HG02571 (cell line): ENCODE results near the gene BCL7A.
"Not testable (repeated sequence)": the region's sequence is repeated elsewhere in the genome, so short reads cannot be mapped to it uniquely, and the experiment has no call there.

ENCODE experiments used
- ATAC-seq: cut with Tn5 transposase; IDR thresholded peaks from one replicate; pipeline ENCODE4 v1.9.1; 2021; ENCODE audit warnings: mild to moderate bottlenecking, moderate library complexity; ENCODE audit not compliant: unreplicated experiment

The BCL7A gene

DNA sequence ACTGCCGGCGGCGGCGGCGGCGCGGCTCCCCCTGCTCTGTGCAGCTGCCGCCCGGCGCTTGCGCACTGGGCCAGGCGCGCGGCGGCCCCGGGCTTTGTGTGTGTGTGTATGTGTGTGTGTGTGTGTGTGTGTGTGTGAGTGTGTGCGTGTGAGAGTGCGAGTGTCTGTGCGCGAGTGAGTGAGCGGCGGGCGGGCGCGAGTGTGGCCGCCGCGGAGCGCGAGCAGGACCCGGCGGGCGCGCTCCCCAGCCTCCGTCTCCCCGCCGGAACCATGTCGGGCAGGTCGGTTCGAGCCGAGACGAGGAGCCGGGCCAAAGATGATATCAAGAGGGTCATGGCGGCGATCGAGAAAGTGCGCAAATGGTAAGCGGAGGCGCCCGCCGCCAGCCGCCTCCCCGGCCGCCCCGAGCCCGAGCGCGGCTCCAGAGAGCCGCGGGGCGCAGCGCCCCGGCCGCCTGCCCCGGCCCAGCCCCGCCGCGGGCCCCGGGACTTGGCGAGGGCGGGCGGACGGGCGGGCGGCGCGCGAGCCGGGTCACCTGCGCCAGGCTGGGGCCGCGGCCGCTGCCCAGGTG lies at the start of gene BCL7A:
Gene BCL7A, plus strand, starts transcription at position 63 of the 571 bp plus-strand sequence. Its CDS starts 208 bp downstream, at position 271.
- ATAC-seq = no peak

DNA sequence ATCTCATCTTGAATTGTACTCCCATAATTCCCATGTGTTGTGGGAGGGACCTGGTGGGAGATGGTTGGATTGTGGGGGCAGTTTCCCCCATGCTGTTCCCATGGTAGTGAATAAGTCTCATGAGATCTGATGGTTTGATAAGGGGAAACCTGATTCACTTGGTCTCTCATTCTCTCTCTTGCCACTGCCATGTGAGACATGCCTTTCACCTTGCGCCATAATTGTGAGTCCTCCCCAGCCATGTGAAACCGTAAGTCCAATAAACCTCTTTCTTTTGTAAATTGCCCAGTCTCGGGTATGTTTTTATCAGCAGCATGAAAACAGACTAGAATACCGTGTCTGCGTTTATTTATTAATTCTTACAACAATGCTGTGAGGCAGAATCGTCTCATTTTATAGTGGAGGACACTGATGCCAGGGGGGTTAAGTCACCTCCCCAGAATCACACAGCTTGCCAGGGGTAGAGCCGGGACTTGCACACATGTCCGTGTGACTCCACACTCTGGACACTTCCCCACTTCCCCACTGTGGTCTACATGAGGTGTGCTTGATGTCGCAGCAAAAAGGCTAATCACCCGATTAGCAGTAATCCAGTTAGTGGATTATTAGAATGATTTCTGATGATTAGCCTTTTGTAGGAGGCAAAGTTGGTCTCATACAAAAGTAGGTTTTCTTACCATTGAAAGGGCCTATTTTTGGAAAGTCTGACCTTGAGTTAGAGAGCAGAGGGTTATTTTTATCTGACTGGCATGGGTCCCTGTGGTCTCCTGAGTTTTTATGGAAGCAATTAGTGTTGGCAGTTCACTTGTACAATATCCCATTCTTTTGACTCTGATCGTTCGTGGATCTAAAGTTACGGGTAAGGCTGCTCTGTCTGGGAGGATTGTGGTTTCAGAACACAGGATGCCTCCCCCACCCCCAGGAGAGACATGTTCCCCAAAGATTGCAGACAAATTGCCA lies 47.4 kb upstream of the BCL7A start:
- no peak for ATAC-seq

GRCh38 chr12:121975021-121975420 lies 46.7 kb upstream of the BCL7A start:
- no peak for ATAC-seq

GRCh38 chr12:121976950-121977349 lies 44.7 kb upstream of the BCL7A start:
- no peak for ATAC-seq

DNA sequence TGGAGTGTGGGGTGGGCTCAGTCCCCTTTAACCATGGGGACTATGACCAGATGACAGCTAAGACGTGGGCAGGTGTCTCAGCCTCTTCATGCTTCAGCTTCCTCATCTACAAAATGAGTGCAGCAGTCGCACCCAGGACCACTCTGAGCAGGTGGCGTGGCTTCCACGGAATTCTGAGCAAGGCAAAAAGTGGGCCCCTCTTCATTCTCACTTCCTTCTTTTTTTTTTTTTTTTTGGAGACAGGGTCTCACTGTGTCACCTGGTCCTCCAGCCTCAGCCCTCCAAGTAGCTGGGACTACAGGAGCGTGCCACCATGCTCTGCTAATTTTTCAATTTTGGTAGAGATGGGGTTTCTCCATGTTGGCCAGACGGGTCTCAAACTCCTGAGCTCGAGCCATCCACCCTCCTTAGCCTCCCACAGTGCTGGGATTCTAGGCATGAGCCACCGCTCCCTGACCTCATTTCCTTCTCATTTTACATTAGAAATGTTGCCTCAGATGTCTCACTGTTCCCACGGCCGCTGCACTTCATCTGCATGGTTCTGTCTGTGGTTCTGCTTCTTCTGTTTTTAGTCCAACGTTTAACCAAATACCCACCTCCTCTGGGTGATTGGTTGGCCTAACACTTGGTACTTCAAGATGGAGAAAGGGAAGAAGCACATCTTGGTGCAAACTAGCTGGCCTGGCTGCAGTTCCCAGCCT lies 41.3 kb upstream of the BCL7A start:
- ATAC-seq = no peak

GRCh38 chr12:121980892-121981272 lies 40.8 kb upstream of the BCL7A start:
- ATAC-seq = no peak

DNA sequence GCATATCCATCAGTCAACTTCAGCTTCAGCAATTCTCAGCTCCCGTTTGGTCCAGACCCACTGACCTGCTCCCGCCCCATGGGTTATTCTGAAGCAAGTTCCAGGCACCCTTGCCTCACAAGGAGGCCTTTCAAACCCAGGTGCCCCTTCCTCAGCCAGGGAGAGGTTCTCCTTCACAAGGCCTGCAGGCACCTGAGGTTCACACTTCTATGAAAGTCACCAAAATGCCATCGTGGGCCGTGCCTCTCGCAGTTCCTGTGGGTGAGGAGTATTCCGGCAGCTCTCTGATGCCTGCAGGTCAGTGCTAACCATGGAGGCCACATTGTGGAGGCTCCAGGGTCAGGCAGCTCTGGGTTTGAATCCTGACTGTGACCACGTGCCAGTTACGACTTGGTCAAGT lies 40.2 kb upstream of the BCL7A start:
- ATAC-seq = no peak

GRCh38 chr12:121982950-121983349 lies 38.7 kb upstream of the BCL7A start:
- ATAC-seq = no peak

- no peak for ATAC-seq
Measured at GRCh38 chr12:121983536-121984210, 38.0 kb upstream of the BCL7A start.

DNA sequence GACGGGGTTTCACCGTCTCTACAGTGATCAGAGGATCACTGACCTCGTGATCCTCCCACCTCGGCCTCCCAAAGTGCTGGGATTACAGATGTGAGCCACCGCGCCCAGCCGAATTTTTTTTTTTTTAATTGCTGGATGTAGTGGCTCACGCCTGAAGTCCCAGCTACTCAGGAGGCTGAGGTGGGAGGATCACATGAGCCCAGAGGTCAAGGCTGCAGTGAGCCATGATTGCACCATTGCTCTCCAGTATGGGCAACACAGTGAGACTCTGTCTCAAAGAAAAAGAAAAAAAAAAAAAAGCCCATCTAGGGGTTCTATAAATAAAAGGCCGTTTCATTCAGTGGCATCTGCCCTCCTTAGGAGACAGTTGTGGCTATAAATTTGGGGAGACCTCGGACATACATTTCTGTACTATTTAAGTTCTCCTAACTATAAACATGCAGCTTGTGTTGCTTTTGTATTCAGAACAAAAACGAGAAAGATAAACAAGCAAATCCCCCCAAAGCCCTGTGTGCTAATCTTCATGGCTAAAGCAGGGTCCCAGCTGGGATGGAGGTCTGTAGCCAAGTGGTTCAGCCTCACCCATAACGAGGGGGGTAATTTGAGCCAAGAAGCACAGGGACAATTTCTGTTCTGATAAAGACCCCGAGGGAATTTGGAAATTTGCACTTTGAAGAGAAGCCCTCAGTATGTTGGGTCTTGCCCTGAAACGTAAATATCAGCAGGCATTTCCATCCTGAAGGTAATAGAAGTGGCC lies 35.0 kb upstream of the BCL7A start:
- no peak for ATAC-seq

GRCh38 chr12:121988519-121988918 lies 33.2 kb upstream of the BCL7A start:
- not testable (repeated sequence) for ATAC-seq

DNA sequence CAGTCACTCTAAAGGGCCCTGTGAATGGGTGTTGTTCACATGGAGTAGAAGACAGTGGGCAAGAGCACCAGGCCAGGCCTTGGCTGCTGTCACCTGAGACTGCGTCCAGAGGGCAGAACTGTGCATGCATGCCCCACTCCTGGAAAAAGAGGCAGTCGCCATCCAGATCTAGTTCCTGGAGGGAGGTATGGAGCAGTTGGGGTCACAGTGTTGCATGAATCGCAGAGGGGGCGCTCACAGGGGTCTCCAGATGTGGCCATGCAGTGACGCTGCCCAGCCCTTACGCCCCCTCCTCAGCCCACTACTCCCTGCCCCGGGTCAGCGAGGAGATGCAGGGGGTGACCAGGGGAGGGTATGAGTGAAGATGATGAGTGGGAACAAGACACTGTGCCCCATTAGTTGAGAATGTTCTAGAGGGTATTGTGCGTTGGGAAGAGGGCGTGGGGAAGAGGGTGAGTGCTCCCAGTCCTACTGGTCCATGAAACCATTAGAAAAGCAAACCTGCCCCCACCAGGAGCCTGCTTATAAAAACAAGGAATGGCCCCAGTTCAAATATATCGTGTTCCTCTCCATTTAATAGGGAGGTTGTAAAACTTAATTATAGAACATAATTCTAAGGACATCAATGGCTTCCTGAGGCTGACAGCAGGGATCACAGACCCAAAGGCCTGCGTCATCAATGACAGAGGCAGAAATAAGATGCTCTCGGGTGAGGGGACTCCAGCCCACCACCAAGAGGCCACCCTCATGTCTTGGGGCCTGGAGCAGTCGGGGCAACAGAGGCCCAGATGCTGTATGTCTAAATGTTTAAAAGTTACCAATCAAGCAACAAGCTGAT lies 32.2 kb upstream of the BCL7A start:
- ATAC-seq = no peak

GRCh38 chr12:121990114-121990647 lies 31.5 kb upstream of the BCL7A start:
- ATAC-seq = no peak

GRCh38 chr12:121990692-121991603 lies 30.7 kb upstream of the BCL7A start:
- ATAC-seq = peak; percentile 62

DNA sequence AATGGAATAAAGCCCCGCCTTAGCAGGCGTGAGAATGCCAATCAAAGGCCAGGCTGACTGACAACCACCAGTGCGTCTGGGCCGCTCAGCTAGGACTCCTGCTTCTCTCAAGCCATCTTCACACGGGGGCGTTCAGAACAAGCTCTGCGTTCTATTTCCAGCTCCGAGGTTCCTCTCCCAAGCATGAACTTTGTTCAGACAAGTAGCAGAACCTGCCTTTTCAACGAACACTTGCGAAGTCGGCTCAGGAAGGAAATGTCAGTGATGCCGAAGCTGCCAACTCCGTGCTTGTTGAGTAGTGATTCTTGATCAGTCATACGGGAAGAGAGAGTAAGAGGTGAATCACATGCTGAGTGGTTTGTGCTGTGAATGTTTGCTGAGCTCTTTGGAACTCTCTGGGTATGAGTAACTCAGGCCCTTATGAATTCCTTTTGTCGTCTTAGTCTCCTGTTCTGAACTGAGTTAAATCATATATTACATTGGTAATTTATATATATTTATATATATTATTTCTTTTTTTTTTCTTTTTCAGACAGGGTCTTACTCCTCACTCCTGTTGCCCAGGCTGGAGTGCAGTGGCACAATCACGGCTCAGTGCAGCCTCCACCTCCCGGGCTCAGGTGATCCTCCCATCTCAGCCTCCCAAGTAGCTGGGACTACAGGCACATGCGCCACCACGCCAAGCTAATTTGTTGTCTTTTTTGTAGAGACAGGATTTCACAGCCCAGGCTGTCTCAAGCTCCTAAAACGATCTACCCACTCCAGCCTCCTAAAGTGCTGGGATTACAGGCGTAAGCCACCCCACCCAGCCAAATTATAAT lies 29.4 kb upstream of the BCL7A start:
- no peak for ATAC-seq

- no peak for ATAC-seq
Measured at GRCh38 chr12:121996050-121996944, 25.4 kb upstream of the BCL7A start.
